Adrenal gland (tissue), 12 donors: ENCODE measurements around the gene IPO11. TPM values are rescaled to one million over a fixed set of nuclear protein-coding genes. Genes with fewer than 3 reads are reported as not detected.

Experiments
- DNase-seq, 7 donors: peaks; one replicate each; pipeline ENCODE4 v3.0.0-alpha.2; 2019 to 2020
- H3K27ac ChIP-seq, 5 donors: fragments of 200-600 bp; sonication (generic) in 4 of 5; 1 replicate in 3 of 5; 2 replicates in 2 of 5; pipeline versions ENCODE4 v1.5.1 to v1.8.0; 2016 to 2020; ENCODE audit warnings: mild to moderate bottlenecking in 1 of 5
- H3K27me3 ChIP-seq: fragments of 200-600 bp; 2 replicates; pipeline ENCODE4 v1.8.0; 2021
- H3K36me3 ChIP-seq, 2 donors: fragments of 200-600 bp; replicated peaks in 1 of 2; 1 replicate in 1 of 2; 2 replicates in 1 of 2; pipeline versions ENCODE4 v1.5.1 to v1.8.0; 2018 to 2022
- H3K4me1 ChIP-seq, 2 donors: fragments of 200-600 bp; replicated peaks in 1 of 2; 1 replicate in 1 of 2; 2 replicates in 1 of 2; pipeline versions ENCODE4 v1.5.1 to v1.8.0; 2018 to 2021
- H3K4me3 ChIP-seq, 4 donors: fragments of 200-600 bp; sonication (generic) in 3 of 4; one replicate each; pipeline ENCODE4 v1.5.1; 2016 to 2018
- H3K9me3 ChIP-seq, 3 donors: fragments of 200-600 bp; sonication (generic) in 1 of 3; replicated peaks in 1 of 3; 1 replicate in 2 of 3; 2 replicates in 1 of 3; pipeline versions ENCODE4 v1.5.1 to v1.8.0; 2016 to 2021
- POLR2A ChIP-seq, 2 donors: fragments of 450-650 bp; IDR thresholded peaks; one replicate each; pipeline ENCODE4 v1.6.1; 2017; ENCODE audit warnings: antibody characterized with exemption in 2 of 2, mild to moderate bottlenecking in 2 of 2, moderate library complexity in 1 of 2
- WGBS, 4 donors: extraction: QIAGEN DNeasy Blood & Tissue Kit in 2 of 4; methylation state at CpG; one replicate each; pipeline versions ENCODE4 v1.1.5 to v1.1.7; 2013 to 2017; 5-methylcytosine and 5-hydroxymethylcytosine counted together
- intact Hi-C, 2 donors: fragments of 100-400 bp; cut with DNase I; formaldehyde crosslinking; loops; one replicate each; pipeline versions ENCODE4 v1.14.1 to v1.15.0; 2022 to 2023
- polyA plus RNA-seq, 3 donors: library from polyadenylated mRNA; stranded (reverse); fragments of 200-250 nt in 2 of 3; fragments of 350-450 nt in 1 of 3; fragmentation: Illumina TruSeq in 1 of 3; extraction: RNeasy Lipid Tissue Mini Kit (QIAGEN cat#74804) in 1 of 3; gene quantifications; one replicate each; pipeline ENCODE4 v1.2.3, GENCODE V29; 2013 to 2014
- total RNA-seq, 9 donors: library from RNA; depleted of rRNA in 4 of 9; stranded (reverse); fragments of >200 nt in 4 of 9; fragments of 120-200 nt in 1 of 9; fragmentation: NEBNext Ultra II Directional in 1 of 9; extraction: Animal tissue kit (Norgen Biotek cat#: 25700) in 1 of 9; gene quantifications; one replicate each; pipeline versions ENCODE4 v1.1.0 to v1.2.4, GENCODE V29; 2013 to 2023
- TF ChIP-seq, protein P1 (sequence below), 6 experiments: fragments of 450-650 bp in 4 of 6; fragments of 200-600 bp in 2 of 6; sonication (generic) in 1 of 6; IDR thresholded peaks; 1 replicate in 5 of 6; 2 replicates in 1 of 6; pipeline versions ENCODE4 v1.5.1 to v1.8.0; 2016 to 2021; ENCODE audit warnings: antibody characterized with exemption in 6 of 6, mild to moderate bottlenecking in 2 of 6, moderate library complexity in 1 of 6
- donor health status: healthy with polysubstance abuse.
- donor health status: Bipolar disorder and iron deficiency.
- donor health status: DM: yes; HTN: yes; CAD: no.
- donor health status: DM: no; HTN: no; CAD: no.
- donor health status: DM: no; HTN: no; CAD: no.
- donor health status: DM: yes; HTN: yes; CAD: no.

IPO11 gene
- total and polyA plus RNA-seq, 12 donors: 6.0 to 33.3 (median 23.7) TPM

DNA sequence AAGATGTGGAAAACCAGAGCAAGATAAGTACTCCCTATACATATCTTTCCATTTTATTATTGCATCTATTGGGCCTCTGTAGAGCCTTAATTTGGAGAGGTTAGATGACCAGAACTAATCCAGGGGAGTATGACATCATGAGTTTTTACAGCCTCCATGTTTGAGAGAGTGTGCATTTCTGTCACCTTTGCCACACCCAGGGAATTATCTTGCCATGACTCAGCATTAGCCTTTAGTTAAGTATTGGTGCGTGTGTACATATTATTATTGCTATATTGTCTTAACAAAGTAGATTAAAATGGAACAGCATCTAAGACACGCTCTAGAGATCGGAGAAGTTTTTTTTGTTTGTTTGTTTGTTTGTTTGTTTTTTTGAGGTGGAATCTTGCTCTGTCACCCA, 36.5 kb upstream of the IPO11 start:
- TF ChIP-seq, protein P1, sequence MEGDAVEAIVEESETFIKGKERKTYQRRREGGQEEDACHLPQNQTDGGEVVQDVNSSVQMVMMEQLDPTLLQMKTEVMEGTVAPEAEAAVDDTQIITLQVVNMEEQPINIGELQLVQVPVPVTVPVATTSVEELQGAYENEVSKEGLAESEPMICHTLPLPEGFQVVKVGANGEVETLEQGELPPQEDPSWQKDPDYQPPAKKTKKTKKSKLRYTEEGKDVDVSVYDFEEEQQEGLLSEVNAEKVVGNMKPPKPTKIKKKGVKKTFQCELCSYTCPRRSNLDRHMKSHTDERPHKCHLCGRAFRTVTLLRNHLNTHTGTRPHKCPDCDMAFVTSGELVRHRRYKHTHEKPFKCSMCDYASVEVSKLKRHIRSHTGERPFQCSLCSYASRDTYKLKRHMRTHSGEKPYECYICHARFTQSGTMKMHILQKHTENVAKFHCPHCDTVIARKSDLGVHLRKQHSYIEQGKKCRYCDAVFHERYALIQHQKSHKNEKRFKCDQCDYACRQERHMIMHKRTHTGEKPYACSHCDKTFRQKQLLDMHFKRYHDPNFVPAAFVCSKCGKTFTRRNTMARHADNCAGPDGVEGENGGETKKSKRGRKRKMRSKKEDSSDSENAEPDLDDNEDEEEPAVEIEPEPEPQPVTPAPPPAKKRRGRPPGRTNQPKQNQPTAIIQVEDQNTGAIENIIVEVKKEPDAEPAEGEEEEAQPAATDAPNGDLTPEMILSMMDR (IDR thresholded peaks at IDR 0.05): no peak
- TF ChIP-seq POLR2A (IDR thresholded peaks at IDR 0.05): no peak
- intact Hi-C loops: no loop called here
- DNase-seq: no peak
- WGBS, 4 donors: 94 to 96% (median 96%) methylated on average over 3 of the region's 3 CpGs
- Histone ChIP-seq H3K36me3 (peaks cover 4 to 38% of the 10 kb centered on the region in 2 donors), H3K9me3 (no peaks in the 10 kb centered on the region), H3K4me1 (no peaks in the 10 kb centered on the region), H3K27me3 (no peaks in the 10 kb centered on the region), H3K4me3 (no peak overlapping the region), H3K27ac (no peak overlapping the region)

DNA sequence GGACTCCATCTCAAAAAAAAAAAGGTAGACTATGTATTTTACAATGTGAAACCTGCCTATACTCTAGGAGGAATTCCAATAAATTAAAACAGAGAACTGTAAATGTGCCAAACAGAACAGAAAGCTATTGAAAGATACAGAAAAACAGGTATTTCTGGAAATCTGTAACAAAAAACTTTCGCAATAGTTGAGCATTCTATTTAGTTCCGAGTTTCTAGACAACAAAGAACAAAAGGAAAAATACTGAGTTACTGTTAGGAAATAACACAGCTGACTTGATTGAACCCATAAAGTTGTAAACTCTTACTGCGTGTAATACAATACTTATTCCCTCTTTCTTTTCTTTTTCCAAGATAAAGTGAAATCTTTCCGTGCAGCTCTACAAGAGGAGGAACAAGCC, 27.4 kb upstream of the IPO11 start:
- Histone ChIP-seq H3K27me3 (no peaks in the 10 kb centered on the region), H3K4me3 (no peak overlapping the region), H3K4me1 (no peaks in the 10 kb centered on the region), H3K9me3 (no peaks in the 10 kb centered on the region), H3K36me3 (peaks cover 0 to 59% of the 10 kb centered on the region in 2 donors), H3K27ac (no peak overlapping the region)
- no peak for DNase-seq
- intact Hi-C loops: no loop called here
- TF ChIP-seq POLR2A (IDR thresholded peaks at IDR 0.05): no peak
- TF ChIP-seq, protein P1 (IDR thresholded peaks at IDR 0.05): no peak
- 89 to 95% (median 90%) methylated on average over 4 of the region's 4 CpGs for WGBS, 4 donors

DNA sequence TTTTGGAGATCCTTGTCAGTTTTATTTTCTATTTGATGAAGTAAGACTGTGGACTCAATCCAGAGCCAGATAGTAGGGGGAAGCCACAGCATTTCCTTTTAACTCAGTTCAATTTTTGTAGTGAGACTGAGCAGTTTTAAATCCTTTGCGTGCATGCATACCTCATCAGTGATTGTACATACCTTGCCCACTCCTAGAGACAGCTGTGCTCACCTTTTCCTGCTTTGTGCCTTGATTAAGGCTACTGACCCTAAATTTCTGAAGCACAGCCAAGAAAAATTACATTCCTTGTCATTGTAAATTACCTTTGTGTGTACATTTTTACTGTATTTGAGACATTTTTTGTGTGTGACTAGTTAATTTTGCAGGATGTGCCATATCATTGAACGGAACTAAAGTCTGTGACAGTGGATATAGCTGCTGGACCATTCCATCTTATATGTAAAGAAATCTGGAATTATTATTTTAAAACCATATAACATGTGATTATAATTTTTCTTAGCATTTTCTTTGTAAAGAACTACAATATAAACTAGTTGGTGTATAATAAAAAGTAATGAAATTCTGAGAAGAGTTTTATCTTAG, 26.7 kb upstream of the IPO11 start:
- intact Hi-C loops: no loop called here
- TF ChIP-seq, protein P1 (IDR thresholded peaks at IDR 0.05): no peak
- no peak overlapping the region for H3K27ac ChIP-seq

DNA sequence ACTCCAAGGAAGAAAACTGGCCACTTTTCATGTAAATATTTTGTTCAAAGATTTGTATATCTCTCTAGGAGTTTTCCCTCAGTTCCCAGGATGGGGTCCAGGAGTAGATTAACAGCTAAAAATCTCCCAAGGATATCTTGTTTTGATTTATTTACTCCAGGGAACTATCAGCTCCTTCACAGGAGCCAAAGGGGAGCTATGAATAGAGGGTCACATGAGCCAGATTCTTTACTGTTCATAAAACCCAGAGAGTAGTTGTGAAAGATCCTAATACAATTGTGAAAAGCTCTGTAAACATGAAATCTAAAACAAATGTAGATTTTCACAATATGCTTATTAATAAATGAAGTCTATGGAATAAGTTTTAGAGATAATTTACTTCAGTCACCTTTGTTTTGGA, 25.7 kb upstream of the IPO11 start:
- H3K27me3 ChIP-seq: no peaks in the 10 kb centered on the region
- no peak overlapping the region for H3K4me3 ChIP-seq
- H3K27ac ChIP-seq: no peak overlapping the region
- no peak for TF ChIP-seq POLR2A (IDR thresholded peaks at IDR 0.05)
- TF ChIP-seq, protein P1 (IDR thresholded peaks at IDR 0.05): no peak
- no peak for DNase-seq
- H3K9me3 ChIP-seq: no peaks in the 10 kb centered on the region
- intact Hi-C loops: no loop called here
- H3K36me3 ChIP-seq: peaks cover 0 to 57% of the 10 kb centered on the region in 2 donors
- no peaks in the 10 kb centered on the region for H3K4me1 ChIP-seq

More for the DNA sequence above, 26.7 kb upstream of the IPO11 start:
- no peaks in the 10 kb centered on the region for H3K9me3 ChIP-seq
- H3K36me3 ChIP-seq: peaks cover 0 to 62% of the 10 kb centered on the region in 2 donors
- no peaks in the 10 kb centered on the region for H3K4me1 ChIP-seq
- WGBS, 4 donors: 93 to 100% (median 98%) methylated on average over 2 of the region's 2 CpGs
- DNase-seq: no peak
- no peaks in the 10 kb centered on the region for H3K27me3 ChIP-seq
- no peak overlapping the region for H3K4me3 ChIP-seq
